GM12878 (cell line): ENCODE results near the gene PYGM. TPM values are rescaled to one million over a fixed set of nuclear protein-coding genes. Genes with fewer than 3 reads are reported as not detected.

ENCODE experiments used
- ATAC-seq: fragments of 200-7000 bp; cut with Tn5 transposase; 3 replicates; pipeline ENCODE4 v1.9.1; 2020; ENCODE audit warnings: mild to moderate bottlenecking, moderate library complexity
- BruUV-seq: library from RNA; stranded (reverse); fragments of 400-500 nt; replicated peaks from 2 replicates; lab custom pipeline; 2021; lab: Mats Ljungman, UMichigan
- CTCF ChIA-PET: fragments of 300-600 bp; sonication (Branson Sonifier 250); formaldehyde crosslinking; extraction: SDS; loops from one replicate; lab custom pipeline; 2021; ENCODE audit warnings: inconsistent platforms; lab: Yijun Ruan, JAX
- POLR2A ChIA-PET: fragments of 350-600 bp; formaldehyde crosslinking; extraction: SDS; loops from one replicate; lab custom pipeline; 2021; ENCODE audit warnings: inconsistent platforms; lab: Charles Lee
- RAD21 ChIA-PET: fragments of 300-600 bp; sonication (Branson Sonifier 250); formaldehyde crosslinking; loops from one replicate; lab custom pipeline; 2023; ENCODE audit warnings: antibody characterized with exemption; ENCODE audit not compliant: unreplicated experiment; lab: Charles Lee
- SMC1A ChIA-PET: fragments of 300-600 bp; sonication (Branson Sonifier 250); formaldehyde crosslinking; loops from one replicate; lab custom pipeline; 2023; ENCODE audit not compliant: unreplicated experiment, uncharacterized antibody; lab: Charles Lee
- DNase-seq: peaks from one replicate; pipeline ENCODE4 v3.0.0-alpha.2; 2011; ENCODE audit warnings: low read depth, low spot score
- FAIRE-seq: peaks from 3 replicates; lab custom pipeline; 2011; peaks lifted over from hg19 to GRCh38; lab: Jason Lieb, UNC
- H2AFZ ChIP-seq: 2 replicates; pipeline ENCODE4 v1.6.0; 2011; ENCODE audit warnings: low read depth, low read length, control low read depth; ENCODE audit not compliant: control insufficient read depth
- H3K27ac ChIP-seq: 2 replicates; pipeline ENCODE4 v1.5.1; 2011; ENCODE audit warnings: control low read depth; ENCODE audit not compliant: control insufficient read depth, insufficient read depth
- H3K27me3 ChIP-seq, 2 experiments: replicated peaks in 1 of 2; 2 replicates each; pipeline versions ENCODE4 v1.6.0 to v1.6.1; 2011; ENCODE audit warnings: low read length in 1 of 2; ENCODE audit not compliant: control insufficient read depth in 2 of 2, insufficient read depth in 2 of 2
- H3K36me3 ChIP-seq, 2 experiments: 2 replicates each; pipeline ENCODE4 v1.5.1; 2011; ENCODE audit warnings: low read length in 1 of 2; ENCODE audit not compliant: control insufficient read depth in 2 of 2, insufficient read depth in 2 of 2
- H3K4me1 ChIP-seq: 2 replicates; pipeline ENCODE4 v1.6.1; 2011; ENCODE audit warnings: mild to moderate bottlenecking, low read length, moderate library complexity, mixed read lengths; ENCODE audit not compliant: control insufficient read depth, insufficient read depth
- H3K4me2 ChIP-seq: 2 replicates; pipeline ENCODE4 v1.6.0; 2011; ENCODE audit warnings: control low read depth; ENCODE audit not compliant: control insufficient read depth, insufficient read depth
- H3K4me3 ChIP-seq: fragments of 200-600 bp; sonication (generic); 2 replicates; pipeline ENCODE4 v1.5.1; 2016
- H3K79me2 ChIP-seq: 2 replicates; pipeline ENCODE4 v1.6.0; 2011; ENCODE audit warnings: low read length; ENCODE audit not compliant: control insufficient read depth, insufficient read depth
- H3K9ac ChIP-seq: 2 replicates; pipeline ENCODE4 v1.8.0; 2011; ENCODE audit warnings: low read length, control low read depth, mixed read lengths; ENCODE audit not compliant: control insufficient read depth, insufficient read depth
- H3K9me3 ChIP-seq: replicated peaks from 3 replicates; pipeline ENCODE4 v1.5.1; 2011; ENCODE audit warnings: mild to moderate bottlenecking, low read length; ENCODE audit not compliant: control insufficient read depth, insufficient read depth
- H4K20me1 ChIP-seq: 2 replicates; pipeline ENCODE4 v1.6.0; 2011; ENCODE audit not compliant: control insufficient read depth, insufficient read depth
- CREM ChIP-seq: IDR thresholded peaks from 2 replicates; pipeline ENCODE4 v1.6.1; 2014; ENCODE audit warnings: antibody characterized with exemption, low read depth
- E2F4 ChIP-seq: IDR thresholded peaks from 2 replicates; pipeline ENCODE4 v1.6.1; 2012; ENCODE audit warnings: low read depth, low read length, improper control_type of control experiment
- FOS ChIP-seq: IDR thresholded peaks from 3 replicates; pipeline ENCODE4 v1.6.1; 2011; ENCODE audit warnings: borderline replicate concordance; ENCODE audit not compliant: insufficient read length; ENCODE audit errors: extremely low read depth
- IKZF2 ChIP-seq, 2 experiments: fragments of 450-650 bp; IDR thresholded peaks; 2 replicates each; pipeline ENCODE4 v1.6.1; 2017; ENCODE audit warnings: mild to moderate bottlenecking in 2 of 2, moderate library complexity in 2 of 2
- IRF3 ChIP-seq: fragments of 450-650 bp; IDR thresholded peaks from 2 replicates; pipeline ENCODE4 v1.6.1; 2014; ENCODE audit warnings: mild to moderate bottlenecking
- LARP7 ChIP-seq: fragments of 450-650 bp; IDR thresholded peaks from 2 replicates; pipeline ENCODE4 v1.6.1; 2017; ENCODE audit warnings: mild to moderate bottlenecking
- NR2C2 ChIP-seq: IDR thresholded peaks from 2 replicates; pipeline ENCODE4 v1.6.1; 2011; ENCODE audit warnings: borderline replicate concordance, low read depth; ENCODE audit not compliant: control insufficient read depth, insufficient read length
- POLR2A ChIP-seq: IDR thresholded peaks from 2 replicates; pipeline ENCODE4 v1.6.1; 2011; ENCODE audit warnings: low read depth, mild to moderate bottlenecking, low read length
- RAD21 ChIP-seq: IDR thresholded peaks from 2 replicates; pipeline ENCODE4 v1.6.1; 2011; ENCODE audit warnings: mild to moderate bottlenecking, low read depth, low read length, moderate library complexity; ENCODE audit not compliant: insufficient read depth
- RCOR1 ChIP-seq: conservative IDR thresholded peaks from 2 replicates; pipeline ENCODE4 v1.6.1; 2012; ENCODE audit warnings: low read depth, low read length, improper control_type of control experiment
- WGBS: methylation state at CpG from one replicate; pipeline ENCODE4 v1.1.6; 2016; ENCODE audit warnings: low lambda C conversion rate; ENCODE audit not compliant: insufficient replicate concordance, insufficient coverage; ENCODE audit errors: missing lambda C conversion rate; 5-methylcytosine and 5-hydroxymethylcytosine counted together
- in situ Hi-C: fragments of 300-500 bp; cut with MboI; formaldehyde crosslinking; loops from 9 replicates; pipeline ENCODE4 v1.14.3; 2018; ENCODE audit warnings: mixed read lengths
- intact Hi-C: fragments of 100-400 bp; cut with micrococcal nuclease; formaldehyde crosslinking; loops from one replicate; pipeline ENCODE4 v1.14.2; 2022; ENCODE audit not compliant: unreplicated experiment
- polyA plus RNA-seq, 11 experiments: library from polyadenylated mRNA; depleted of rRNA in 4 of 11; unstranded in 6 of 11; stranded (reverse) in 5 of 11; fragments of >200 nt; fragmentation: Nextera tagmentation in 4 of 11; fragmentation: Illumina TruSeq in 1 of 11; extraction: Ambion mirVana in 4 of 11; extraction: Trizol in 1 of 11; gene quantifications; 1 replicate in 1 of 11; 2 replicates in 10 of 11; pipeline versions ENCODE4 v1.2.1 to v1.2.3, GENCODE V29; 2011 to 2016; ENCODE audit warnings: inconsistent platforms in 2 of 11, missing spikeins in 2 of 11, low read depth in 1 of 11
- total RNA-seq, 4 experiments: library from RNA; depleted of rRNA in 3 of 4; stranded (reverse); fragments of >200 nt in 3 of 4; fragmentation: Illumina TruSeq in 1 of 4; extraction: Trizol in 1 of 4; gene quantifications; 2 replicates each; pipeline versions ENCODE4 v1.2.1 to v1.2.3, GENCODE V29; 2013 to 2021
- TF ChIP-seq, protein P1 (sequence below): fragments of 150-350 bp; IDR thresholded peaks from 2 replicates; pipeline ENCODE4 v1.6.1; 2016; ENCODE audit warnings: low read depth, low read length

Gene PYGM
- total and polyA plus RNA-seq, 10 of the 15 experiments (the other 5 are each of a cell fraction or from before 2014, with no cell fraction given): 0.04 to 3.7 (median 0.27) TPM; not detected in 1

DNA sequence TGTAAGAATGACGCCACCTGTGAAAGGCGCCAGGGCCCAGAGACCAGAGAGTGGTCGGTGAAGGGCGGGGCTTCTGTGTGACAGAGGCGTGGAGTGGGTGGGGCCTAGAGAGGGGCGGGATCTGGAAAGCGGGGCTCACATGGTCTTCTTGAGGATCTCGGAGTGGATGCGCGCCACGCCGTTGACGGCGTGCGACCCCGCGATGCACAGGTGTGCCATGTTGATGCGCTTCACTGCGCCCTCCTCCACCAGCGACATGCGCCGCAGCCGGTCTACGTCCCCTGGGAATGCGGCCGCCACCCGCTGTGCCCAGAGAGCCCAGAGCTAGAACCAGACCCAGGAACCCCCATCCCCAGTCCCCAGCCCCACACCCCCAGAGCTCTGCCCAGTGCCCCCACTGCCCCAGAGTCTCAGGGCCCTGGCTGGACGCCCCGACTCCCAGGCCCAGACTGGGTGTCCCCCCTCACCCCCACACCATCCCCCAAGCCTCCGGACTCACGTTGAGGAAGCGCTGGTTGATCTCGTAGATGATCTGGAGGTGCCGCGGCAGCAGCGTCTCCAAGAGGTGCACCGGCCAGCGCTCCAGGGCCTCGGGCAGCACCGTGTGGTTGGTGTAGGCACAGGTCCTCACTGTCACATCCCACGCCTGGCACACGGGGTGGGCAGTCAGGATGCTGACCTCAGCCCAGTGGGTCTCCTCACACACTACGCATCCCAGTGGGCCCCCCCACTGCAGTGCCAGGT lies 6.2 kb downstream of the PYGM start (continued):
- TF ChIP-seq, protein P1, sequence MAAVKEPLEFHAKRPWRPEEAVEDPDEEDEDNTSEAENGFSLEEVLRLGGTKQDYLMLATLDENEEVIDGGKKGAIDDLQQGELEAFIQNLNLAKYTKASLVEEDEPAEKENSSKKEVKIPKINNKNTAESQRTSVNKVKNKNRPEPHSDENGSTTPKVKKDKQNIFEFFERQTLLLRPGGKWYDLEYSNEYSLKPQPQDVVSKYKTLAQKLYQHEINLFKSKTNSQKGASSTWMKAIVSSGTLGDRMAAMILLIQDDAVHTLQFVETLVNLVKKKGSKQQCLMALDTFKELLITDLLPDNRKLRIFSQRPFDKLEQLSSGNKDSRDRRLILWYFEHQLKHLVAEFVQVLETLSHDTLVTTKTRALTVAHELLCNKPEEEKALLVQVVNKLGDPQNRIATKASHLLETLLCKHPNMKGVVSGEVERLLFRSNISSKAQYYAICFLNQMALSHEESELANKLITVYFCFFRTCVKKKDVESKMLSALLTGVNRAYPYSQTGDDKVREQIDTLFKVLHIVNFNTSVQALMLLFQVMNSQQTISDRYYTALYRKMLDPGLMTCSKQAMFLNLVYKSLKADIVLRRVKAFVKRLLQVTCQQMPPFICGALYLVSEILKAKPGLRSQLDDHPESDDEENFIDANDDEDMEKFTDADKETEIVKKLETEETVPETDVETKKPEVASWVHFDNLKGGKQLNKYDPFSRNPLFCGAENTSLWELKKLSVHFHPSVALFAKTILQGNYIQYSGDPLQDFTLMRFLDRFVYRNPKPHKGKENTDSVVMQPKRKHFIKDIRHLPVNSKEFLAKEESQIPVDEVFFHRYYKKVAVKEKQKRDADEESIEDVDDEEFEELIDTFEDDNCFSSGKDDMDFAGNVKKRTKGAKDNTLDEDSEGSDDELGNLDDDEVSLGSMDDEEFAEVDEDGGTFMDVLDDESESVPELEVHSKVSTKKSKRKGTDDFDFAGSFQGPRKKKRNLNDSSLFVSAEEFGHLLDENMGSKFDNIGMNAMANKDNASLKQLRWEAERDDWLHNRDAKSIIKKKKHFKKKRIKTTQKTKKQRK: no peak
- TF ChIP-seq LARP7 (no peak), RAD21 (no peak), IRF3 (no peak)

DNA sequence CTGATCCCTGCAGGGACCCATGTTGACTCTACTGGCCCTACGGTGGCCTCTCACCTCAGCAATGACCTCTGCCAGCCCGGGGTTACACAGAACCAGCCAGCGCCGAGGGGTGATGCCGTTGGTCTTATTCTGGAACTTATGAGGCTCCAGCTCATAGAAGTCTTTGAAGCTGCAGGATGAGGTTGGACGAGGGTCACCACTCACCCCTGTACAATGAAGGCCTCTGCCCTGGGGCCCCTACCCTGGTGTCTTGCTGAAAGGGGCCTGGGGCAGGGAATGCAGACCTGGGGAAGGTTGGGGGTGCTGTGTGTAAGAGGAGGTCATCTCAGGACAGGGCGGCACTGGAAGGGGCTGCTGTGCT lies 6.8 kb downstream of the PYGM start:
- no peak for DNase-seq
- intact Hi-C loops: no loop called here
- H3K9ac ChIP-seq: no peak overlapping the region

More for the DNA sequence above, 6.8 kb downstream of the PYGM start:
- no peaks in the 10 kb centered on the region for H3K36me3 ChIP-seq
- ChIA-PET CTCF (no interaction called here), RAD21 (no interaction called here), POLR2A (no interaction called here), SMC1A (no interaction called here)
- no peaks in the 10 kb centered on the region for H3K4me1 ChIP-seq
- TF ChIP-seq IKZF2 (IDR thresholded peaks at IDR 0.05) (no peak), CREM (no peak), E2F4 (no peak), NR2C2 (no peak), RCOR1 (no peak), POLR2A (no peak), FOS (no peak)
- no peak for ATAC-seq
- H3K27me3 ChIP-seq: no peaks in the 10 kb centered on the region
- H3K27ac ChIP-seq: no peak overlapping the region
- no peak overlapping the region for H3K4me3 ChIP-seq
- in situ Hi-C loops: no loop called here
- no peak for FAIRE-seq
- H3K9me3 ChIP-seq: no peaks in the 10 kb centered on the region
- BruUV-seq: no TSS peak
- H3K4me2 ChIP-seq: no peak overlapping the region
- H3K79me2 ChIP-seq: no peaks in the 10 kb centered on the region
- no peaks in the 10 kb centered on the region for H4K20me1 ChIP-seq
- no peak overlapping the region for H2AFZ ChIP-seq
- 59% methylated on average over 7 of the region's 7 CpGs for WGBS
